Neutrophil (primary cell): ENCODE results near the gene ADO.

Source experiments
- H3K27ac ChIP-seq: fragments of 200-600 bp; sonication (generic); 2 replicates; pipeline ENCODE4 v1.5.1; 2016; ENCODE audit warnings: mild to moderate bottlenecking, moderate library complexity
- H3K27me3 ChIP-seq: fragments of 200-600 bp; sonication (generic); 2 replicates; pipeline ENCODE4 v1.6.0; 2016; ENCODE audit warnings: mild to moderate bottlenecking
- H3K36me3 ChIP-seq: fragments of 200-600 bp; sonication (generic); 2 replicates; pipeline ENCODE4 v1.5.1; 2017
- H3K4me1 ChIP-seq, 2 experiments: fragments of 200-600 bp in 1 of 2; sonication (generic) in 1 of 2; 1 replicate in 1 of 2; 2 replicates in 1 of 2; pipeline versions ENCODE4 v1.5.1 to v1.6.1; 2013 to 2016; ENCODE audit warnings: low read depth in 1 of 2, low read length in 1 of 2, mild to moderate bottlenecking in 1 of 2, moderate library complexity in 1 of 2; ENCODE audit not compliant: control insufficient read depth in 1 of 2, insufficient read depth in 1 of 2
- H3K4me3 ChIP-seq, 2 experiments: fragments of 200-600 bp in 1 of 2; sonication (generic) in 1 of 2; 1 replicate in 1 of 2; 2 replicates in 1 of 2; pipeline ENCODE4 v1.5.1; 2013 to 2016; ENCODE audit warnings: low read depth in 1 of 2, low read length in 1 of 2, mild to moderate bottlenecking in 1 of 2, moderate library complexity in 1 of 2
- H3K9me3 ChIP-seq: fragments of 200-600 bp; sonication (generic); 2 replicates; pipeline ENCODE4 v1.5.1; 2016
- CTCF ChIP-seq: fragments of 200-600 bp; sonication (generic); IDR thresholded peaks from 2 replicates; pipeline ENCODE4 v1.5.1; 2016; ENCODE audit warnings: antibody characterized with exemption

The ADO gene

GRCh38 chr10:62788861-62789467 is 15.6 kb upstream of the ADO start:
- no peak overlapping the region for H3K27ac ChIP-seq
- peaks cover 28% of the 10 kb centered on the region for H3K27me3 ChIP-seq
- H3K4me3 ChIP-seq: no peak overlapping the region
- no peak for TF ChIP-seq CTCF
- H3K4me1 ChIP-seq: no peaks in the 10 kb centered on the region
- no peaks in the 10 kb centered on the region for H3K36me3 ChIP-seq
- H3K9me3 ChIP-seq: no peaks in the 10 kb centered on the region

- Histone ChIP-seq H3K9me3 (no peaks in the 10 kb centered on the region), H3K36me3 (no peaks in the 10 kb centered on the region), H3K27ac (no peak overlapping the region), H3K4me1 (no peaks in the 10 kb centered on the region), H3K4me3 (no peak overlapping the region), H3K27me3 (peaks cover 39% of the 10 kb centered on the region)
- no peak for TF ChIP-seq CTCF
Observed at GRCh38 chr10:62790019-62790555, 14.4 kb upstream of the ADO start.

GRCh38 chr10:62790571-62790970 is 13.9 kb upstream of the ADO start:
- H3K36me3 ChIP-seq: no peaks in the 10 kb centered on the region
- no peak for TF ChIP-seq CTCF

GRCh38 chr10:62792261-62792660 is 12.3 kb upstream of the ADO start:
- no peaks in the 10 kb centered on the region for H3K4me1 ChIP-seq
- no peak overlapping the region for H3K27ac ChIP-seq
- no peaks in the 10 kb centered on the region for H3K36me3 ChIP-seq
- TF ChIP-seq CTCF: no peak
- no peaks in the 10 kb centered on the region for H3K9me3 ChIP-seq
- H3K4me3 ChIP-seq: no peak overlapping the region
- H3K27me3 ChIP-seq: peaks cover 61% of the 10 kb centered on the region

More at GRCh38 chr10:62790571-62790970, 13.9 kb upstream of the ADO start:
- no peaks in the 10 kb centered on the region for H3K4me1 ChIP-seq
- peaks cover 44% of the 10 kb centered on the region for H3K27me3 ChIP-seq
- H3K9me3 ChIP-seq: no peaks in the 10 kb centered on the region
- no peak overlapping the region for H3K27ac ChIP-seq
- H3K4me3 ChIP-seq: no peak overlapping the region

- TF ChIP-seq CTCF: no peak
- H3K9me3 ChIP-seq: no peaks in the 10 kb centered on the region
- no peaks in the 10 kb centered on the region for H3K4me1 ChIP-seq
- H3K27ac ChIP-seq: no peak overlapping the region
- H3K27me3 ChIP-seq: peaks cover 76% of the 10 kb centered on the region
- H3K4me3 ChIP-seq: no peak overlapping the region
- H3K36me3 ChIP-seq: no peaks in the 10 kb centered on the region
Observed at GRCh38 chr10:62794306-62794705, 10.2 kb upstream of the ADO start.
